HL-60 (cell line): ENCODE data around the gene HYOU1.
A peak's percentile ranks its signal among the peaks of the same experiment; 100 is the strongest.

ENCODE experiments used
- DNase-seq, 2 experiments: peaks; one replicate each; pipeline ENCODE4 v3.0.0-alpha.2; 2010 to 2020; ENCODE audit warnings: low read depth in 1 of 2, low spot score in 1 of 2
- H3K27ac ChIP-seq: fragments of 250-450 bp; sonication (Bioruptor Pico); replicated peaks from 2 replicates; pipeline ENCODE4 v1.5.1; 2020; ENCODE audit warnings: mild to moderate bottlenecking, moderate library complexity
- H3K27me3 ChIP-seq: fragments of 250-450 bp; sonication (Bioruptor Pico); 2 replicates; pipeline ENCODE4 v1.5.1; 2021; ENCODE audit warnings: mild to moderate bottlenecking, moderate library complexity; ENCODE audit not compliant: insufficient read depth, poor library complexity, severe bottlenecking
- H3K4me3 ChIP-seq: replicated peaks from 2 replicates; pipeline ENCODE4 v1.5.1; 2011; ENCODE audit warnings: mild to moderate bottlenecking, control low read depth, low read length; ENCODE audit not compliant: insufficient read depth
- CTCF ChIP-seq: IDR thresholded peaks from one replicate; pipeline ENCODE4 v1.5.1; 2011; ENCODE audit warnings: low read length, control low read depth, inconsistent platforms; ENCODE audit not compliant: insufficient read depth
- GABPA ChIP-seq: IDR thresholded peaks from 2 replicates; pipeline ENCODE4 v1.6.1; 2012; ENCODE audit warnings: low read depth
- POLR2AphosphoS5 ChIP-seq: IDR thresholded peaks from 2 replicates; pipeline ENCODE4 v1.6.1; 2012; ENCODE audit warnings: low read depth
- REST ChIP-seq: IDR thresholded peaks from 2 replicates; pipeline ENCODE4 v1.6.1; 2012; ENCODE audit warnings: low read depth; ENCODE audit not compliant: insufficient replicate concordance
- SPI1 ChIP-seq: IDR thresholded peaks from 2 replicates; pipeline ENCODE4 v1.6.1; 2012; ENCODE audit warnings: low read depth, mild to moderate bottlenecking, borderline replicate concordance

The HYOU1 gene

GRCh38 chr11:119067371-119068222, 10.6 kb upstream of the HYOU1 start, which contains the start of gene VPS11:
Gene VPS11, plus strand, starts transcription at chr11:119067818. Its CDS starts 6 bp downstream, at chr11:119067824.
- Histone ChIP-seq H3K4me3 (peak within 1 kb of the TSS; percentile 80), H3K27ac (peak within 1 kb of the TSS; percentile 86), H3K27me3 (no peaks in the 10 kb centered on the region)
- DNase-seq: peak; percentile 96 to 98
- TF ChIP-seq SPI1: peak; percentile 41; the same call in 1 of the 2 replicates
- peak; percentile 67; the same call in 1 of the 2 replicates for TF ChIP-seq POLR2AphosphoS5
- TF ChIP-seq REST: peak; percentile 61
- no peak for TF ChIP-seq CTCF
- TF ChIP-seq GABPA: peak; percentile 51

- no peak overlapping the region for H3K4me3 ChIP-seq
- TF ChIP-seq CTCF (peak; percentile 67), REST (no peak), POLR2AphosphoS5 (no peak)
- H3K27me3 ChIP-seq: no peaks in the 10 kb centered on the region
- peak in 1 of 2 experiments; percentile 61 for DNase-seq
- H3K27ac ChIP-seq: no peak overlapping the region
Measured at GRCh38 chr11:119065369-119065768, 8.4 kb upstream of the HYOU1 start.

GRCh38 chr11:119062779-119063178, 5.8 kb upstream of the HYOU1 start:
- Histone ChIP-seq H3K27ac (no peak overlapping the region), H3K27me3 (no peaks in the 10 kb centered on the region), H3K4me3 (no peak overlapping the region)
- TF ChIP-seq POLR2AphosphoS5 (no peak), GABPA (no peak), REST (no peak), SPI1 (no peak), CTCF (no peak)
- no peak for DNase-seq
